Cardiac muscle cell (in vitro differentiated cells and primary cell): ENCODE results near the gene ATN1. TPM values are rescaled to one million over a fixed set of nuclear protein-coding genes. Genes with fewer than 3 reads are reported as not detected.

Experiments
- DNase-seq, 2 donors: peaks; one replicate each; pipeline versions ENCODE4 v3.0.0 to v3.0.0-alpha.2; 2010 to 2017; ENCODE audit warnings: low read depth in 1 of 2, low spot score in 1 of 2
- H3K27ac ChIP-seq: fragments of 200-600 bp; sonication (generic); 2 replicates; pipeline ENCODE4 v1.5.1; 2016
- H3K27me3 ChIP-seq: fragments of 200-600 bp; sonication (generic); 2 replicates; pipeline ENCODE4 v1.6.0; 2016; ENCODE audit warnings: control low read depth
- H3K36me3 ChIP-seq: fragments of 200-600 bp; sonication (generic); 2 replicates; pipeline ENCODE4 v1.5.1; 2016; ENCODE audit warnings: control low read depth
- H3K4me1 ChIP-seq: fragments of 200-600 bp; sonication (generic); 2 replicates; pipeline ENCODE4 v1.8.1; 2017; ENCODE audit warnings: low read depth, mild to moderate bottlenecking, mixed run types
- H3K4me3 ChIP-seq: fragments of 200-600 bp; sonication (generic); 2 replicates; pipeline ENCODE4 v1.5.1; 2016; ENCODE audit warnings: mild to moderate bottlenecking
- H3K9me3 ChIP-seq: fragments of 200-600 bp; sonication (generic); 2 replicates; pipeline ENCODE4 v1.5.1; 2017; ENCODE audit warnings: low read depth, mild to moderate bottlenecking, control low read depth
- CTCF ChIP-seq: IDR thresholded peaks from 2 replicates; pipeline ENCODE4 v1.5.1; 2012; ENCODE audit warnings: low read depth, mild to moderate bottlenecking, low read length
- polyA plus RNA-seq: library from polyadenylated mRNA; unstranded; fragments of >200 nt; fragmentation: Nextera tagmentation; extraction: Ambion mirVana; gene quantifications from 2 replicates; pipeline ENCODE4 v1.2.1, GENCODE V29; 2016
- total RNA-seq: library from RNA; depleted of rRNA; stranded (reverse); fragments of >200 nt; gene quantifications from 2 replicates; pipeline ENCODE4 v1.2.3, GENCODE V29; 2016

ATN1 gene
- total and polyA plus RNA-seq, 2 experiments from 2014 or later = 22.8 to 46.4 TPM

- TF ChIP-seq CTCF = no peak
- no peaks in the 10 kb centered on the region for H3K27me3 ChIP-seq
- H3K4me1 ChIP-seq = peaks cover 8% of the 10 kb centered on the region
- DNase-seq = no peak
- no peak overlapping the region for H3K27ac ChIP-seq
- H3K36me3 ChIP-seq = no peaks in the 10 kb centered on the region
- no peaks in the 10 kb centered on the region for H3K9me3 ChIP-seq
- no peak overlapping the region for H3K4me3 ChIP-seq
These were observed 14.0 kb downstream of the ATN1 start for GRCh38 chr12:6941782-6942181.

- H3K9me3 ChIP-seq = no peaks in the 10 kb centered on the region
- no peaks in the 10 kb centered on the region for H3K36me3 ChIP-seq
- no peaks in the 10 kb centered on the region for H3K27me3 ChIP-seq
- peak overlapping the region; percentile 98 for H3K27ac ChIP-seq
- peak in 1 of 2 donors; percentile 7 for DNase-seq
- TF ChIP-seq CTCF = no peak
- H3K4me3 ChIP-seq = no peak overlapping the region
- H3K4me1 ChIP-seq = peaks cover 8% of the 10 kb centered on the region
These were observed 14.5 kb downstream of the ATN1 start for GRCh38 chr12:6942331-6942665.

GRCh38 chr12:6943389-6943721 is 15.6 kb downstream of the ATN1 start:
- no peak for TF ChIP-seq CTCF
- Histone ChIP-seq H3K4me3 (peak overlapping the region; percentile 47), H3K4me1 (peaks cover 5% of the 10 kb centered on the region), H3K27me3 (no peaks in the 10 kb centered on the region), H3K9me3 (no peaks in the 10 kb centered on the region), H3K27ac (peak overlapping the region; percentile 98), H3K36me3 (no peaks in the 10 kb centered on the region)
- peak; percentile 90 to 95 for DNase-seq

- Histone ChIP-seq H3K36me3 (no peaks in the 10 kb centered on the region), H3K27ac (peak within 1 kb of the TSS; percentile 98), H3K4me3 (peak within 1 kb of the TSS; percentile 47), H3K4me1 (peaks cover under 1% of the 10 kb centered on the region), H3K9me3 (no peaks in the 10 kb centered on the region), H3K27me3 (no peaks in the 10 kb centered on the region)
- peak; percentile 86 to 88 for DNase-seq
- TF ChIP-seq CTCF = no peak
These were observed 16.1 kb downstream of the ATN1 start, which contains the start of the genes C12orf57 and RNU7-1 for GRCh38 chr12:6943722-6944380. TSS of gene C12orf57 (plus strand) at chr12:6944022. CDS start at chr12:6944122, 100 bp downstream. TSS of gene RNU7-1 (plus strand) at chr12:6943816.

GRCh38 chr12:6944381-6945186 is 16.8 kb downstream of the ATN1 start:
- H3K4me1 ChIP-seq = no peaks in the 10 kb centered on the region

More at GRCh38 chr12:6944381-6945186, 16.8 kb downstream of the ATN1 start:
- no peaks in the 10 kb centered on the region for H3K36me3 ChIP-seq
- H3K4me3 ChIP-seq = peak overlapping the region; percentile 47
- DNase-seq = peak; percentile 95 to 96
- peak overlapping the region; percentile 98 for H3K27ac ChIP-seq
- H3K27me3 ChIP-seq = no peaks in the 10 kb centered on the region
- H3K9me3 ChIP-seq = no peaks in the 10 kb centered on the region
- TF ChIP-seq CTCF = peak; percentile 87
